Measurements from ENCODE around the gene P2RY2.

Gene P2RY2

DNA sequence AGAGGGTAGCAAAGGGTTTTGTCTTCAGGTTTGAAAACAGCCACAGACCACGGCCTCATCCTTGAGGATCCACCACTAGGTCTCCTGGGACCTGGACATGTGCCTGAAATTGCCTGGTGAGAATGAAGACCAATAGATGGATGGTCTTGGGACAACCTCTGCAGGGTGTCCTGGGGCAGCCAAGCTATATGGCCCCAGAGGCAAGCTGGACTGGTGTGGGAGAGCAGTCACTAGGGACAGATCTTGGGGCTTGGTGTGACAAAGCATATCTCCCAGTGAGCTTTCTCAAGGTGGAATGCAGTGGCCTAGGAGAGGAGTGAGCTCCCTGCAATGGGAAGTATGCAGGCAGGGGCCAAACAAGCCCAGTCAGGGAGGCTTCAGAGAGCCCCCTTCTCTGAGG lies 67.6 kb downstream of the P2RY2 start:
- no peak for DNase-seq (ENCODE audit: low read depth in 3 of 3)
